ENCODE data around the gene SCAMP3. TPM values are rescaled to one million over a fixed set of nuclear protein-coding genes. Genes with fewer than 3 reads are reported as not detected.
A peak's percentile ranks its signal among the peaks of the same experiment; 100 is the strongest.

Gene SCAMP3
- total and polyA plus RNA-seq, 2 donors from 2014 or later, result 66.7 to 89.1 TPM

DNA sequence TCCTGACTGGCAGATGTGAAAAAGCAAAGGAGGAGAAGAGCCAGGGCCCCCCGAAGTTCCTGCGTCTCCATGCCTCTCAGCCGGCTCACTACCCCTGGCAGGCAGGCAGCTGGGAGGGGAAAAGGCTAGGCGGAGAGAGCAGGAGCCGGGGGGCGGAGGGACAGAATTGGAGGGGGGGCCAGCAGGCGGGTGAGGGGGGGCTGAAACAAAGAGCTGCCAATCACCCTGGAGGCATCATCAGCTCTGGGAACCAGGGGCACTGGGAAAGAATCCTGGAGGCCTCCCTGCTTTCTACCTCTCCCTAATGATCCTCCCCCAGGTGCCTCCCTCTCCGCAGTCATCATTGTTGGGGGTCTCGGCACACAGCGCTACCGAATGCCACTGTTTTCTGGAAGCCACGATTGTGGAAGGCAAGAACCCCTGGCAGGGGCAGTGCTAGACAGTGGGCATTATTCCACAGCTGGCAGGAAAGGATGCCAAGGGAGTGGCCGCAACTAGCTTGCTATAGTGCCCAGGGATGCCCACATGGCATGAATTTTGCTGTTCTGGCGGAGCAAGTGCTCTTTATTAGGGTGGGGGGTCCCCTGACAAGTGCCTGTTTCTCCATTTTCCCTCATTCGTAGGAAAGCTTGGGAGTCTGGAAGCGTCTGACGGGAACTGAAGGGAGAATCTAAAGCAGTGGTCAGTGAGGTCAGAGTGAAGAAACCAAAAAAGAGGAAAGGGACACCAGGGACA lies 54.2 kb downstream of the SCAMP3 start, which contains the start of gene THBS3:
Gene THBS3 (minus strand): TSS at position 92 of the 735 bp plus-strand sequence. CDS start 21 bp downstream, at position 71.
- TF ChIP-seq, protein P1, sequence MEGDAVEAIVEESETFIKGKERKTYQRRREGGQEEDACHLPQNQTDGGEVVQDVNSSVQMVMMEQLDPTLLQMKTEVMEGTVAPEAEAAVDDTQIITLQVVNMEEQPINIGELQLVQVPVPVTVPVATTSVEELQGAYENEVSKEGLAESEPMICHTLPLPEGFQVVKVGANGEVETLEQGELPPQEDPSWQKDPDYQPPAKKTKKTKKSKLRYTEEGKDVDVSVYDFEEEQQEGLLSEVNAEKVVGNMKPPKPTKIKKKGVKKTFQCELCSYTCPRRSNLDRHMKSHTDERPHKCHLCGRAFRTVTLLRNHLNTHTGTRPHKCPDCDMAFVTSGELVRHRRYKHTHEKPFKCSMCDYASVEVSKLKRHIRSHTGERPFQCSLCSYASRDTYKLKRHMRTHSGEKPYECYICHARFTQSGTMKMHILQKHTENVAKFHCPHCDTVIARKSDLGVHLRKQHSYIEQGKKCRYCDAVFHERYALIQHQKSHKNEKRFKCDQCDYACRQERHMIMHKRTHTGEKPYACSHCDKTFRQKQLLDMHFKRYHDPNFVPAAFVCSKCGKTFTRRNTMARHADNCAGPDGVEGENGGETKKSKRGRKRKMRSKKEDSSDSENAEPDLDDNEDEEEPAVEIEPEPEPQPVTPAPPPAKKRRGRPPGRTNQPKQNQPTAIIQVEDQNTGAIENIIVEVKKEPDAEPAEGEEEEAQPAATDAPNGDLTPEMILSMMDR (IDR thresholded peaks at IDR 0.05; ENCODE audit: borderline replicate concordance, extremely low read depth, insufficient read depth), result no peak
- FAIRE-seq (no peak), DNase-seq (peak; percentile 64 to 85 (median 74))
- intact Hi-C loops (cut with DNase I), result no loop called here
- H3K27ac ChIP-seq (ENCODE audit: low read depth in 2 of 2, low read length in 2 of 2), result peak within 1 kb of the TSS; percentile 97 to 100
- H3K4me3 ChIP-seq (ENCODE audit: low read length in 3 of 3), result peak within 1 kb of the TSS; percentile 70 to 100 (median 76)
- H3K36me3 ChIP-seq (ENCODE audit: control insufficient read depth in 2 of 3, insufficient read depth in 3 of 3, low read length in 3 of 3), result peaks cover 0 to 5% (median 2%) of the 10 kb centered on the region in 3 donors
- H3K9ac ChIP-seq (ENCODE audit: low read length in 3 of 3), result peak within 1 kb of the TSS; percentile 73 to 99 (median 74)
- peaks cover 0 to 13% (median 9%) of the 10 kb centered on the region in 3 donors for H3K4me1 ChIP-seq (ENCODE audit: control insufficient read depth in 2 of 3, insufficient read depth in 2 of 3, low read depth in 1 of 3, low read length in 3 of 3)
- no peaks in the 10 kb centered on the region for H3K27me3 ChIP-seq (ENCODE audit: control insufficient read depth, insufficient read depth, low read length)
- H3K9me3 ChIP-seq (ENCODE audit: control insufficient read depth in 2 of 3, insufficient read depth in 1 of 3, low read length in 3 of 3), result no peaks in the 10 kb centered on the region

- H3K36me3 ChIP-seq (ENCODE audit: control insufficient read depth in 2 of 3, insufficient read depth in 3 of 3, low read length in 3 of 3), result peaks cover 0 to 5% (median 2%) of the 10 kb centered on the region in 3 donors
- FAIRE-seq (no peak), DNase-seq (peak; percentile 88 to 92 (median 90))
- H3K9ac ChIP-seq (ENCODE audit: low read length in 3 of 3), result peak overlapping the region in 1 of 3 donors; percentile 55
- peaks cover 0 to 13% (median 9%) of the 10 kb centered on the region in 3 donors for H3K4me1 ChIP-seq (ENCODE audit: control insufficient read depth in 2 of 3, insufficient read depth in 2 of 3, low read depth in 1 of 3, low read length in 3 of 3)
- TF ChIP-seq, protein P1 (IDR thresholded peaks at IDR 0.05; ENCODE audit: borderline replicate concordance, extremely low read depth, insufficient read depth), result peak; percentile 77
- no peaks in the 10 kb centered on the region for H3K9me3 ChIP-seq (ENCODE audit: control insufficient read depth in 2 of 3, insufficient read depth in 1 of 3, low read length in 3 of 3)
- peak overlapping the region; percentile 48 to 55 for H3K27ac ChIP-seq (ENCODE audit: low read depth in 2 of 2, low read length in 2 of 2)
- H3K4me3 ChIP-seq (ENCODE audit: low read length in 3 of 3), result peak overlapping the region in 1 of 3 donors; percentile 100
- no peaks in the 10 kb centered on the region for H3K27me3 ChIP-seq (ENCODE audit: control insufficient read depth, insufficient read depth, low read length)
- intact Hi-C loops (cut with DNase I), result no loop called here
Measured at GRCh38 chr1:155206891-155207805, 55.0 kb downstream of the SCAMP3 start.

Other genes with a start within 250 kb of the SCAMP3 start
- 1.4 TPM for gene DCST2, start 228.6 kb downstream of the SCAMP3 start, total RNA-seq
- 0.43 TPM for gene DCST2, start 228.6 kb downstream of the SCAMP3 start, polyA plus RNA-seq (ENCODE audit: insufficient read depth, low read depth, low replicate concordance)
- not detected for gene DCST1, start 228.5 kb downstream of the SCAMP3 start, total RNA-seq
- gene DCST1, start 228.5 kb downstream of the SCAMP3 start, polyA plus RNA-seq (ENCODE audit: insufficient read depth, low read depth, low replicate concordance), result not detected
- gene ADAM15, start 211.0 kb downstream of the SCAMP3 start, total RNA-seq, result 152 TPM
- 68.4 TPM for gene ADAM15, start 211.0 kb downstream of the SCAMP3 start, polyA plus RNA-seq (ENCODE audit: insufficient read depth, low read depth, low replicate concordance)
- 7.6 TPM for gene EFNA4, start 198.6 kb downstream of the SCAMP3 start, total RNA-seq
- 11.8 TPM for gene EFNA4, start 198.6 kb downstream of the SCAMP3 start, polyA plus RNA-seq (ENCODE audit: insufficient read depth, low read depth, low replicate concordance)
- gene EFNA3, start 183.5 kb downstream of the SCAMP3 start, total RNA-seq, result 1.7 TPM
- 1.2 TPM for gene EFNA3, start 183.5 kb downstream of the SCAMP3 start, polyA plus RNA-seq (ENCODE audit: insufficient read depth, low read depth, low replicate concordance)
- gene EFNA1, start 134.5 kb downstream of the SCAMP3 start, total RNA-seq, result 133 TPM
- 61.1 TPM for gene EFNA1, start 134.5 kb downstream of the SCAMP3 start, polyA plus RNA-seq (ENCODE audit: insufficient read depth, low read depth, low replicate concordance)
- gene SLC50A1, start 126.5 kb downstream of the SCAMP3 start, total RNA-seq, result 34.8 TPM
- 61.8 TPM for gene SLC50A1, start 126.5 kb downstream of the SCAMP3 start, polyA plus RNA-seq (ENCODE audit: insufficient read depth, low read depth, low replicate concordance)
- 84.4 TPM for gene DPM3, start 121.8 kb downstream of the SCAMP3 start, total RNA-seq
- gene DPM3, start 121.8 kb downstream of the SCAMP3 start, polyA plus RNA-seq (ENCODE audit: insufficient read depth, low read depth, low replicate concordance), result 237 TPM
- 198 TPM for gene KRTCAP2, start 89.1 kb downstream of the SCAMP3 start, total RNA-seq
- gene KRTCAP2, start 89.1 kb downstream of the SCAMP3 start, polyA plus RNA-seq (ENCODE audit: insufficient read depth, low read depth, low replicate concordance), result 351 TPM
- gene TRIM46, start 88.5 kb downstream of the SCAMP3 start, total RNA-seq, result 2.1 TPM
- 0.28 TPM for gene TRIM46, start 88.5 kb downstream of the SCAMP3 start, polyA plus RNA-seq (ENCODE audit: insufficient read depth, low read depth, low replicate concordance)
- 33.0 TPM for gene THBS3, start 54.5 kb downstream of the SCAMP3 start, total RNA-seq
- 21.4 TPM for gene THBS3, start 54.5 kb downstream of the SCAMP3 start, polyA plus RNA-seq (ENCODE audit: insufficient read depth, low read depth, low replicate concordance)
- 38.8 TPM for gene MTX1, start 53.7 kb downstream of the SCAMP3 start, total RNA-seq
- 86.9 TPM for gene MTX1, start 53.7 kb downstream of the SCAMP3 start, polyA plus RNA-seq (ENCODE audit: insufficient read depth, low read depth, low replicate concordance)
- gene ENTREP3, start 6.9 kb downstream of the SCAMP3 start, total RNA-seq, result 22.8 TPM
- 19.8 TPM for gene ENTREP3, start 6.9 kb downstream of the SCAMP3 start, polyA plus RNA-seq (ENCODE audit: insufficient read depth, low read depth, low replicate concordance)
- gene CLK2, start 11.1 kb upstream of the SCAMP3 start, total RNA-seq, result 59.7 TPM
- gene CLK2, start 11.1 kb upstream of the SCAMP3 start, polyA plus RNA-seq (ENCODE audit: insufficient read depth, low read depth, low replicate concordance), result 28.9 TPM
- gene HCN3, start 15.1 kb upstream of the SCAMP3 start, total RNA-seq, result 3.3 TPM
- 4.5 TPM for gene HCN3, start 15.1 kb upstream of the SCAMP3 start, polyA plus RNA-seq (ENCODE audit: insufficient read depth, low read depth, low replicate concordance)
- 0.82 TPM for gene PKLR, start 39.1 kb upstream of the SCAMP3 start, total RNA-seq
- gene PKLR, start 39.1 kb upstream of the SCAMP3 start, polyA plus RNA-seq (ENCODE audit: insufficient read depth, low read depth, low replicate concordance), result 19.9 TPM
- gene FDPS, start 46.5 kb upstream of the SCAMP3 start, total RNA-seq, result 112 TPM
- gene FDPS, start 46.5 kb upstream of the SCAMP3 start, polyA plus RNA-seq (ENCODE audit: insufficient read depth, low read depth, low replicate concordance), result 184 TPM
- gene RUSC1, start 58.5 kb upstream of the SCAMP3 start, total RNA-seq, result 32.7 TPM
- 29.7 TPM for gene RUSC1, start 58.5 kb upstream of the SCAMP3 start, polyA plus RNA-seq (ENCODE audit: insufficient read depth, low read depth, low replicate concordance)